ENCODE measurements around the gene PARK7.
A peak's percentile ranks its signal among the peaks of the same experiment; 100 is the strongest.

PARK7 gene

GRCh38 chr1:7953850-7954609 lies 7.5 kb upstream of the PARK7 start:
- DNase-seq: peak; percentile 86
- in situ Hi-C loops (cut with HindIII; ENCODE audit: low pct_ligation_motif_present, low sequenced_read_pairs): no loop called here
- Histone ChIP-seq H3K27me3 (replicated peaks) (no peaks in the 10 kb centered on the region), H3K4me3 (ENCODE audit: low read depth, low read length) (peak overlapping the region; percentile 71), H3K27ac (peak overlapping the region; percentile 75), H3K36me3 (replicated peaks) (no peaks in the 10 kb centered on the region)
- no peak for TF ChIP-seq CTCF (IDR thresholded peaks at IDR 0.05; ENCODE audit: low read depth, low read length, missing control alignments)

DNA sequence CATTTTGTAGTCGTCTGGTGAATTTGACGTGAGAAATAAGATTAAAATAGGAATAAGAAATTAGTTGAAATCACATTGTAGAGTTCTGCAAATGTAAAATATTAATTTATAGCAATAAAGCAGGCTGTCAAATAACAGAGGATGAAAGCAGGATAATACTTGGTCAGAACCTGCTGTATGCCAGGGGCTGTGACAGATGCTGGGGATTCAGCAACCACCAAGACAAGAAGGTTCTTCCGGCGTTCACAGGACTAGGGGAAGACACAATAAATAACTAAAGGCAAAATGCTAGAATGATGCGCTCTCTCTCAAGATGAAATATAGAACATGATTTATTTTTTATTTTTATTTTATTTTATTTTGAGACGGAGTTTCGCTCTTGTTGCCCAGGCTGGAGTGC lies 6.8 kb upstream of the PARK7 start:
- Histone ChIP-seq H3K4me3 (ENCODE audit: low read depth, low read length) (peak overlapping the region; percentile 71), H3K27me3 (replicated peaks) (no peaks in the 10 kb centered on the region), H3K27ac (peak overlapping the region; percentile 75), H3K36me3 (replicated peaks) (no peaks in the 10 kb centered on the region)
- in situ Hi-C loops (cut with HindIII; ENCODE audit: low pct_ligation_motif_present, low sequenced_read_pairs): no loop called here
- TF ChIP-seq CTCF (IDR thresholded peaks at IDR 0.05; ENCODE audit: low read depth, low read length, missing control alignments): no peak
- no peak for DNase-seq

GRCh38 chr1:7956218-7957032 lies 5.1 kb upstream of the PARK7 start:
- Histone ChIP-seq H3K4me3 (ENCODE audit: low read depth, low read length) (no peak overlapping the region), H3K27me3 (replicated peaks) (no peaks in the 10 kb centered on the region), H3K27ac (no peak overlapping the region), H3K36me3 (replicated peaks) (no peaks in the 10 kb centered on the region)
- peak; percentile 49 for DNase-seq
- TF ChIP-seq CTCF (IDR thresholded peaks at IDR 0.05; ENCODE audit: low read depth, low read length, missing control alignments): no peak
- in situ Hi-C loops (cut with HindIII; ENCODE audit: low pct_ligation_motif_present, low sequenced_read_pairs): no loop called here

DNA sequence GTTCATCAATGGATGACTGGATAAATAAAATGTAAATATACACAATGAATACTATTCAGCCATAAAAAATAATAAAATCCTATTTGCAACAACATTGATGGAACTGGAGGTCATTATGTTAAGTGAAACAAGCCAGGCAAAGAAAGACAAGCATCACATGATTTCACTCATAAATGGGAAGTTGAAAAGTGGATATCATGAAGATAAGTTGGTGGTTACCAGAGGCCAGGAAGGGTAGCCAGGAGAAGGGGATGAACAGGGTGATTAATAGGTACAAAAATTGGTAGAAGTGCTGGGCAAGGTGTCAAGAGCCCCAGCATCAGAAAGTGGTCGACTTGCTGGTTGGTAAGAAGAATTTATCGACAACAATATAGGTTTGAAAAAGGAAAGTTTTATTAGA lies 1.3 kb upstream of the PARK7 start:
- no peak for TF ChIP-seq CTCF (IDR thresholded peaks at IDR 0.05; ENCODE audit: low read depth, low read length, missing control alignments)
- DNase-seq: no peak
- in situ Hi-C loops (cut with HindIII; ENCODE audit: low pct_ligation_motif_present, low sequenced_read_pairs): no loop called here
- Histone ChIP-seq H3K36me3 (replicated peaks) (peaks cover 17% of the 10 kb centered on the region), H3K27me3 (replicated peaks) (no peaks in the 10 kb centered on the region), H3K27ac (no peak overlapping the region), H3K4me3 (ENCODE audit: low read depth, low read length) (no peak overlapping the region)

- no peak for TF ChIP-seq CTCF (IDR thresholded peaks at IDR 0.05; ENCODE audit: low read depth, low read length, missing control alignments)
- Histone ChIP-seq H3K36me3 (replicated peaks) (peaks cover 22% of the 10 kb centered on the region), H3K27me3 (replicated peaks) (no peaks in the 10 kb centered on the region), H3K27ac (peak overlapping the region; percentile 87), H3K4me3 (ENCODE audit: low read depth, low read length) (peak overlapping the region; percentile 88)
- no peak for DNase-seq
- in situ Hi-C loops (cut with HindIII; ENCODE audit: low pct_ligation_motif_present, low sequenced_read_pairs): no loop called here
Measured at GRCh38 chr1:7960867-7961215, 670 bp upstream of the PARK7 start.

All from brain microvascular endothelial cell (primary cell).